ENCODE measurements around the gene SCRT2. TPM values are rescaled to one million over a fixed set of nuclear protein-coding genes. Genes with fewer than 3 reads are reported as not detected.

SCRT2 gene
- total RNA-seq, 1 donor from 2014 or later: not detected

DNA sequence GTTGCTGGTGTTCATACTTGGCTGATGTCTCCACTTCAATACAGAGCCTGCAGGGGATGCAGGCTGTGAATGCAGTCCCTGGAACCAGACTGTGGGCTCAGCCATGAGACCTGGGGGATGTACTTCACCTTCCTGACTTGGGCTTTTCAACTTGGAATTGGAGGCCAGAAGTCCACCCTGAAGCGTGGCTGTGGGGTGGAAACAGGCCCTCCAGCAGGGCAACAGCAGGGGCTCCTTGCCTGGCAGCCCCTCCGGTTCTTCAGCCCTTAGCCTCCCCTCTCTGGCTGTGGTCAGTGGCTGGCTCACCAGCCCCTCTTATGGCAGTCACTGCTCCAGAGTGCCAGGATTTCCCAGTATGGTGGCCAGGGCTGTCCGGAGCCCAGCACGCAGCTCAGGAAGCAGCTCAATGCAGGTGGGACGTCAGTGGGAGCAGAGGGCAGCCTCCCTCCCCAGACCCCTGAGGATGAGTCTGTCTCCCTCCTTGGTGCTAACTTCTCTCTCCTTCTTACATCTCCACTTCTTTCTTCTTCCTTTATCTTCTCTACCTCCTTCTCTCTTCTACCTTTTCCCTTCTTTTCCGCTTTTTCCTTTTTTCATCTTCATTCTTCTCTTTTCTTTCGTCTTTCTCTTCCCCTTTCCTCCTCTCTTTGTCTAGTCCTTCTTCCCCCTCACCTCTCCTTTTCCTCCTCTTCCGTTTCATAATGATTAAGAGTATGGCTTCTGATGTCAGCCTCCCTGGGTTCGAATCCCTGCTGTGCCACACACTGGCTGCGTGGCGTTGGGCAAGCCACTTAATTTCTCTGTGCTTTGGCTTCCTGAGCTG is 47.4 kb upstream of the SCRT2 start:
- FAIRE-seq: no peak
- Histone ChIP-seq H3K27me3 (ENCODE audit: insufficient read depth, low read length) (peaks cover 15% of the 10 kb centered on the region), H3K9ac (ENCODE audit: low read length) (no peak overlapping the region), H3K4me3 (ENCODE audit: insufficient read depth, low read depth, low read length) (no peak overlapping the region), H3K9me3 (ENCODE audit: insufficient read depth, low read depth, low read length) (no peaks in the 10 kb centered on the region), H2AFZ (ENCODE audit: low read depth, low read length) (no peak overlapping the region), H3K27ac (ENCODE audit: low read depth, low read length) (no peak overlapping the region), H3K4me2 (ENCODE audit: low read length) (no peak overlapping the region), H3K79me2 (ENCODE audit: insufficient read depth, low read length) (no peaks in the 10 kb centered on the region), H4K20me1 (ENCODE audit: insufficient read depth, low read length) (no peaks in the 10 kb centered on the region), H3K4me1 (ENCODE audit: insufficient read depth, low read length) (no peaks in the 10 kb centered on the region), H3K36me3 (ENCODE audit: insufficient read depth, low read length) (no peaks in the 10 kb centered on the region)
- peaks cover 3% of the 10 kb centered on the region for H3K9me3 Mint-ChIP-seq (ENCODE audit: unreplicated experiment)
- peaks cover 76% of the 10 kb centered on the region for H3K27me3 Mint-ChIP-seq (ENCODE audit: low read depth, unreplicated experiment)
- DNase-seq (ENCODE audit: low read depth): no peak
- H3K4me1 Mint-ChIP-seq (ENCODE audit: low read depth, unreplicated experiment): no peaks in the 10 kb centered on the region
- H3K4me3 Mint-ChIP-seq (ENCODE audit: unreplicated experiment): no peak overlapping the region
- no peak overlapping the region for H3K27ac Mint-ChIP-seq (ENCODE audit: unreplicated experiment)
- H3K36me3 Mint-ChIP-seq (ENCODE audit: low read depth, unreplicated experiment): peaks cover 1% of the 10 kb centered on the region
- TF ChIP-seq CTCF (IDR thresholded peaks at IDR 0.05; ENCODE audit: insufficient read depth, low read depth, low read length) (no peak), EZH2 (IDR thresholded peaks at IDR 0.05; ENCODE audit: insufficient read depth, low read length) (no peak)

DNA sequence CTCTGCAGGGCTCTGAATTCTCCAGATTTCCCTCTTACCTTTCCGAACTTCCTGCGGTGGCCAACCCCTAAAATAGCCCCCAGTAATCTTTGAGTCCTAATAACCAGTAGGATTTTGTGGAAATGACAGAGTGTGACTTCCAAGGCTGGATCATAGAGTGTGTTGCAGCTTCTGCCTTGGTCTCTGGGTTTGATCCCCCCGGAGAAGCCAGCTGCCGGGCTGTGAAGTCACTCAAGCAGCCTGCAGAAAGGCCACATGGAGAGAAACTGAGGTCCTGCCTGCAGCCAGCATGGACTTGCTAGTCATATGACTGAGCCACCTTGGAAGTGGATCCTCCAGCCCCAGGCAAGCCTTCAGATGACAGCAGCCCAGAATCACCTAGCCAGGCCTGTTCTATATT is 46.3 kb upstream of the SCRT2 start:
- no peak overlapping the region for H3K27ac Mint-ChIP-seq (ENCODE audit: unreplicated experiment)
- H3K27me3 ChIP-seq (ENCODE audit: insufficient read depth, low read length): peaks cover 12% of the 10 kb centered on the region
- no peak overlapping the region for H3K4me3 Mint-ChIP-seq (ENCODE audit: unreplicated experiment)
- peaks cover 1% of the 10 kb centered on the region for H3K36me3 Mint-ChIP-seq (ENCODE audit: low read depth, unreplicated experiment)
- DNase-seq (ENCODE audit: low read depth) (no peak), FAIRE-seq (no peak)
- no peak overlapping the region for H3K4me2 ChIP-seq (ENCODE audit: low read length)
- no peaks in the 10 kb centered on the region for H3K4me1 ChIP-seq (ENCODE audit: insufficient read depth, low read length)
- no peaks in the 10 kb centered on the region for H3K36me3 ChIP-seq (ENCODE audit: insufficient read depth, low read length)
- H3K27me3 Mint-ChIP-seq (ENCODE audit: low read depth, unreplicated experiment): peaks cover 82% of the 10 kb centered on the region
- H3K4me3 ChIP-seq (ENCODE audit: insufficient read depth, low read depth, low read length): no peak overlapping the region
- H2AFZ ChIP-seq (ENCODE audit: low read depth, low read length): no peak overlapping the region
- H3K9ac ChIP-seq (ENCODE audit: low read length): no peak overlapping the region
- no peaks in the 10 kb centered on the region for H3K9me3 ChIP-seq (ENCODE audit: insufficient read depth, low read depth, low read length)
- no peaks in the 10 kb centered on the region for H3K79me2 ChIP-seq (ENCODE audit: insufficient read depth, low read length)
- no peaks in the 10 kb centered on the region for H3K4me1 Mint-ChIP-seq (ENCODE audit: low read depth, unreplicated experiment)
- no peak for TF ChIP-seq CTCF (IDR thresholded peaks at IDR 0.05; ENCODE audit: insufficient read depth, low read depth, low read length)
- TF ChIP-seq EZH2 (IDR thresholded peaks at IDR 0.05; ENCODE audit: insufficient read depth, low read length): no peak
- H4K20me1 ChIP-seq (ENCODE audit: insufficient read depth, low read length): no peaks in the 10 kb centered on the region
- H3K27ac ChIP-seq (ENCODE audit: low read depth, low read length): no peak overlapping the region
- peaks cover 3% of the 10 kb centered on the region for H3K9me3 Mint-ChIP-seq (ENCODE audit: unreplicated experiment)

- H3K4me3 Mint-ChIP-seq (ENCODE audit: unreplicated experiment): no peak overlapping the region
- peaks cover 68% of the 10 kb centered on the region for H3K27me3 Mint-ChIP-seq (ENCODE audit: low read depth, unreplicated experiment)
- Histone ChIP-seq H3K4me2 (ENCODE audit: low read length) (no peak overlapping the region), H3K27me3 (ENCODE audit: insufficient read depth, low read length) (peaks cover 3% of the 10 kb centered on the region), H3K4me3 (ENCODE audit: insufficient read depth, low read depth, low read length) (no peak overlapping the region), H3K27ac (ENCODE audit: low read depth, low read length) (no peak overlapping the region), H3K79me2 (ENCODE audit: insufficient read depth, low read length) (no peaks in the 10 kb centered on the region), H3K9me3 (ENCODE audit: insufficient read depth, low read depth, low read length) (no peaks in the 10 kb centered on the region), H3K4me1 (ENCODE audit: insufficient read depth, low read length) (no peaks in the 10 kb centered on the region), H2AFZ (ENCODE audit: low read depth, low read length) (no peak overlapping the region), H4K20me1 (ENCODE audit: insufficient read depth, low read length) (no peaks in the 10 kb centered on the region), H3K36me3 (ENCODE audit: insufficient read depth, low read length) (no peaks in the 10 kb centered on the region), H3K9ac (ENCODE audit: low read length) (no peak overlapping the region)
- H3K36me3 Mint-ChIP-seq (ENCODE audit: low read depth, unreplicated experiment): peaks cover 1% of the 10 kb centered on the region
- TF ChIP-seq CTCF (IDR thresholded peaks at IDR 0.05; ENCODE audit: insufficient read depth, low read depth, low read length) (no peak), EZH2 (IDR thresholded peaks at IDR 0.05; ENCODE audit: insufficient read depth, low read length) (no peak)
- H3K4me1 Mint-ChIP-seq (ENCODE audit: low read depth, unreplicated experiment): no peaks in the 10 kb centered on the region
- H3K27ac Mint-ChIP-seq (ENCODE audit: unreplicated experiment): no peak overlapping the region
- no peak for DNase-seq (ENCODE audit: low read depth)
- H3K9me3 Mint-ChIP-seq (ENCODE audit: unreplicated experiment): peaks cover 3% of the 10 kb centered on the region
- FAIRE-seq: no peak
Observed at GRCh38 chr20:719816-720215, 44.2 kb upstream of the SCRT2 start.

Measured in astrocyte (in vitro differentiated cells and primary cell).